ENCODE measurements around the gene TRIM75.
"Not testable (repeated sequence)": the region's sequence is repeated elsewhere in the genome, so short reads cannot be mapped to it uniquely, and the experiment has no call there.

The TRIM75 gene

DNA sequence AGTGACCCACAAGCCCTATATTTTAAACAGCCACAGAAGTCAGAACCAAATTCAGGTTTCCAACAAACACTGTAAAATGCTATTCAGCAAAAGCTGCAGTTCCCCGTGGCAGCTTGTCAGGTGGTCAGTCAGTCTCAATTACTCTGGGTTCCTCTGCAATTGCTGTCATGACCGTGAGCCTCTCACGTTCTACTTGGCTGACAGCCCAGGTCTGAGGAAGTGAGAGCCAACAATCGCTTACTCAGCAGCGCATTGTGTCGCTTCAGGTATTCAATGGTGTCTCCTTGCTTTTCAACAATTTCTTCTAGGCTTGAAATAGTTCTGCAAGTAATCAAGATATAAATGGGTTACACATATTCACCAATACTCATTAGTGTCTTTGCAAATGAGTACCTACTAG lies 25.8 kb downstream of the TRIM75 start:
- DNase-seq = no peak

DNA sequence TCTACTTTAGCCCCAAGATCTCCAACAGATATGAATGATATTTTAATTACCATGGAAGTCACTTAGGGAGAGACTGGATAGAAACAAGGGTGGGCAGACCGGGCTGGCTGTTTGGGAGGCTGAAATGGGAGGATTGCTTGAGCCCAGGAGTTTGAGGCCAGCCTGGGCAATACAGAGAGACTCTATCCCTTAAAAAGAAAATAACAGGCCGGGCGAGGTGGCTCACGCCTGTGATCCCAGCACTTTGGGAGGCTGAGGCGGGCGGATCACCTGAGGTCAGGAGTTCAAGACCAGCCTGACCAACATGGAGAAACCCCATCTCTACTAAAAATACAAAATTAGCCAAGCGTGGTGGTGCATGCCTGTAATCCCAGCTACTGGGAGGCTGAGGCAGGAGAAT lies 31.1 kb downstream of the TRIM75 start:
- DNase-seq = not testable (repeated sequence)

DNA sequence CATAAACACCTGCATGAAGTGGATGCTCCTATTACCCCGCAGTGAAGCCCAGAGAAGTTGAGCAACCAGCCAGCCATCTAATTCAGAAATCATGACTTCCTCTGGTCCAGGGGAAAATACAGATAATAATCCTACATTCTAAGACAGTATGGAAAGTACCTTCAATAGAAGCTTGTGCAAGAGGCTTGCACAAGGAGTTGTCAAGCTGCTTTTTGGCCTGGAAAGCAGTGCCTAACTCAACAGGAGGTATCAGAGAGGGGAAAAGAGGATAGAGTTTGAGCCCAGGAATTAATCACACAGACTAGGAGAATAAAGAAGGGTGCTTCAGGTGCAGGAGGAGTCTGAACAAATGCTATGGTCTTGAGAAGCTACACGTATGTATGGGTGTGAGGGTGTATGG lies 32.3 kb downstream of the TRIM75 start:
- DNase-seq = no peak

DNA sequence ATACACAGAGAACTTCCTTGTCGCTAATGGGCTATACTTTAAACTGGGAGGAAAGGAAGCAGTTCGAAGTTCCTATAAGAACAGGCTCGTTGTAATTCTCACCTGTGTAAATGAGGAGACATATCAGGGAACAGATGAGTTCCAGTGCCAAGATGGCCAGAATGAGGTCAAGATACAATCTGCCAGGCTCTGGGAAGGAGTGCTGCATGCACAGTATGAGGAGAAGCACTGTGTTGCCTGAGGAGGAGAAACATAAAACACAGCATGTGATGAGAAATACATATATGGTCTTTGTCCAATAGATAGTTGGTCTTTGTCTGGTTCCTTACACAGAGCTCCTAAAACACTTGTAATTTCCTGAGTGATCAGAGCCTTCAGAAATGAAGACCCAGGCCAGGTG lies 34.7 kb downstream of the TRIM75 start:
- no peak for DNase-seq

DNA sequence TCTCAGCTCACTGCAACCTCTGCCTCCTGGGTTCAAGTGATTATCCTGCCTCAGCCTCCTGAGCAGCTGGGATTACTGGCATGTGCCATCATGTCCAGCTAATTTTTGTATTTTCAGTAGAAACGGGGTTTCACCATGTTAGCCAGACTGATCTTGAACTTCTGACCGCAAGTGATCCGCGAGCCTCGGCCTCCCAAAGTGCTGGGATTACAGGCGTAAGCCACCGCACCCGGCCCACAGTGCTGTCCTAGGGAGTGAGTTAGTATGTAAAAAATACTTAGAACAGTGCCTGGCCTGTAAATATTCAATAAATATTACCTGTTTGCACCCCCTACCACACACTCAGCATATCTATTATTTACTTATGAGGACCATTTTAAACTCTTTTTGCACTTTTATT lies 38.5 kb downstream of the TRIM75 start:
- DNase-seq = not testable (repeated sequence)

DNA sequence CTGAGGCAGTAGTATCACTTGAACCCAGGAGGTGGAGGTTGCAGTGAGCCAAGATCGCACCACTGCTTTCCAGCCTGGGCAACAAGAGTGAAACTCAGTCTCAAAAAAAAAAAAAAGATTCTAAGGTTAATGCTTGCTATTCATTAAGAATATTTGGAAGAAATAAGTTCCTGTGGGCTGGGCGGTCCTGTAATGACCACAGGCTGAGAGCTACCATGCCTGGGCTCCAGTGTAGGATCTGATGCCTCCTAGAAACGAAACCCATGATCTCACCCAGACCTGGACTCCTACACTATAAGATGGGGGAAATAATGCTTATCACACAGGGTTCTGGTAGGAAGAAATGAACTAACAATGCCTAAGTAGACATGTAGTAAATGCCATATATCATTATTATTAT lies 41.2 kb downstream of the TRIM75 start:
- DNase-seq = no peak

DNA sequence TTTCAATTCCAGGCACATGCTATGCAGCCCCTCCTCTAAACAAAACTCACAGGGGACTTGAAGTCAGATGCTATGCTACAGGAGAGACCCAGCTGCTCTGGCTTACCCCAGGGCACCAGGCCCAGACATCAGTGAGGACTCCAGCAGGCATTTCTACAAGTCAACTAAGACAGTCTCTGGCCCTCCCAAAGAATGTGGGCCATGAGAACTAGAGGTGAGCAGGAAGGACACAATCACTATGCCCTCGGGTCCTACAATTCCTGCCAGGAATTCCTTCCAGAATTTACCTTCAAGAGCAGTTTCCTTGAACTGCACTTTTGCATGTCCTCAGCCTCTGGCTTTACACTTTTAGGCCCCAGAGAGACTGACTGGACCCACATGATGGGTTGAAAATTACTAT lies 41.6 kb downstream of the TRIM75 start:
- DNase-seq = no peak

DNA sequence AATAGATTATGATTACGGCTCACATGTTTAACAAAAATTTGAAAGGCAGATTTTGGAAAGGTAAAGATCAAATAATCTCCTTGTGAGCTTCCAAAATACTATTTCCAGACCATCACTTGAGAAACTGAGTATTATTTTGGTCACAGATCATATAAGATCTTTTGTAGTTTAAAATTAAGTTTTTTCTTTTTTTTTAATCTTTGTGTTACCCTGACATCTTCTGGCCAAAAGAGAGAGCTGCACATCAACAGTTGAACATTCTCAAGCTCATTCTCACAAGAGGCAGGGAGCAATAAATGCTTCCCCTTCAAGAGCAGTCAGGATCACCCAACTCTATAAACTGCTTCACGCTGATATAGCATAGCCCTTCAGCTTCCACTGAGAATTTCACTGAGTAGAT lies 43.1 kb downstream of the TRIM75 start:
- DNase-seq = no peak

DNA sequence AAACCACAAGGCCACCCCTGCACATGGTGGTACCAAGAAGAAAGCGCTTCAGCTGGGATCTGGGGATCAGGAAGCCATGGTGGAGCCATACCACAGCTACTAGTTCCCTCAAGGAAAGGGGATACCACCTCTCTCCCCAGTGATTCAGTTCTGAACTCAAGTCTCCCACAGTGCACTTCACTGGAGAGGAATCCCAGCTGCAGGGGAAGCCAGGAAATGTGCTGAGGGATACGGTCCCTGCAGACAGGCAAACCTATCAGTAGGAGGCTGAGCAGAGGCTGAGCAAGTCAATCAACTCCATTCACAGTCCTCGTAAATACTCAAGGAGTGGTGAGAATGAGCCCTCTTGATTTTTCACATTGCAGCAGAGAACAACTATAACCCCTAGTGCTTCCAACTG lies 48.0 kb downstream of the TRIM75 start:
- DNase-seq = no peak

DNA sequence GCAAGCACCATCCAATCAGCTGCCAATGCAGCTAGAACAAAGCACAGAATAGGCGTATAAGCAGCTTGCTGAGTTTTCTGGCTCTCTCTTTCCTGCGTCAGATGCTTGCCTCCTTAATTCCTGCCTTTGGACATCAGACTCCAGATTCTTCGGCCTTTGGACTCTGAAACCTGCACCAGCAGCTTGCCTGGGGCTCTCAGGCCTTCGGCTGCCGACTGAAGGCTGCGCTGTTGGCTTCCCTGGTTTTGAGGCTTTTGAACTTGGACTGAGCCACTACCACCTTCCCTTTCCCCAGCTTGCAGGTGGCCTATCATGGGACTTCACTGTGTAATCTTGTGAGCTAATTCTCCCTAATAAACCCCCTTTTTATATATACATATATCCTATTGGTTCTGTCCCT lies 52.9 kb downstream of the TRIM75 start:
- DNase-seq = no peak

All from activated CD8-positive, alpha-beta memory T cell treated with anti-CD3 and anti-CD28 coated beads, Interleukin-2, amount 50 U/mL, for 48 hours (primary cell).